ENCODE data around the gene CHST2.
"Not testable (repeated sequence)": the region's sequence is repeated elsewhere in the genome, so short reads cannot be mapped to it uniquely, and the experiment has no call there.

Gene CHST2

GRCh38 chr3:143119009-143119914, at the start of gene CHST2:
TSS of gene CHST2 (plus strand) at chr3:143119771. CDS start at chr3:143120817, 1,046 bp downstream.
- Histone ChIP-seq H3K27me3 (ENCODE audit: insufficient read depth, insufficient read length) (peaks cover 11% of the 10 kb centered on the region), H3K4me3 (ENCODE audit: insufficient read length, low read depth) (peak within 1 kb of the TSS; percentile 91), H3K9ac (ENCODE audit: insufficient read length, low read depth) (peak within 1 kb of the TSS; percentile 92), H3K4me1 (ENCODE audit: insufficient read depth, insufficient read length) (peaks cover 7% of the 10 kb centered on the region), H3K36me3 (ENCODE audit: insufficient read depth, insufficient read length, low read length) (peaks cover 18% of the 10 kb centered on the region), H3K9me3 (ENCODE audit: insufficient read depth, low read length) (peaks cover 8% of the 10 kb centered on the region; the same call in 1 of the 2 replicates)
- TF ChIP-seq ZNF274 (IDR thresholded peaks at IDR 0.05; ENCODE audit: low read depth, low read length) (no peak), SUZ12 (IDR thresholded peaks at IDR 0.05; ENCODE audit: extremely low read depth, insufficient read depth, insufficient read length) (no peak), YY1 (IDR thresholded peaks at IDR 0.05; ENCODE audit: insufficient read depth, insufficient read length) (no peak)
- peak; percentile 83 for DNase-seq (ENCODE audit: low read depth, low spot score)

- H3K4me1 ChIP-seq (ENCODE audit: insufficient read depth, insufficient read length) = peaks cover 3% of the 10 kb centered on the region
- no peaks in the 10 kb centered on the region for H3K36me3 ChIP-seq (ENCODE audit: insufficient read depth, insufficient read length, low read length)
- peak; percentile 89 for DNase-seq (ENCODE audit: low read depth, low spot score)
- no peak for TF ChIP-seq YY1 (IDR thresholded peaks at IDR 0.05; ENCODE audit: insufficient read depth, insufficient read length)
- TF ChIP-seq ZNF274 (IDR thresholded peaks at IDR 0.05; ENCODE audit: low read depth, low read length) = no peak
- no peak for TF ChIP-seq SUZ12 (IDR thresholded peaks at IDR 0.05; ENCODE audit: extremely low read depth, insufficient read depth, insufficient read length)
- no peak overlapping the region for H3K4me3 ChIP-seq (ENCODE audit: insufficient read length, low read depth)
- H3K27me3 ChIP-seq (ENCODE audit: insufficient read depth, insufficient read length) = no peaks in the 10 kb centered on the region
- H3K9me3 ChIP-seq (ENCODE audit: insufficient read depth, low read length) = peaks cover 13% of the 10 kb centered on the region
- no peak overlapping the region for H3K9ac ChIP-seq (ENCODE audit: insufficient read length, low read depth)
These were observed 48.5 kb upstream of the CHST2 start for GRCh38 chr3:143070977-143071551.

- no peak overlapping the region for H3K4me3 ChIP-seq (ENCODE audit: insufficient read length, low read depth)
- H3K36me3 ChIP-seq (ENCODE audit: insufficient read depth, insufficient read length, low read length) = no peaks in the 10 kb centered on the region
- H3K27me3 ChIP-seq (ENCODE audit: insufficient read depth, insufficient read length) = no peaks in the 10 kb centered on the region
- H3K9ac ChIP-seq (ENCODE audit: insufficient read length, low read depth) = no peak overlapping the region
- TF ChIP-seq ZNF274 (IDR thresholded peaks at IDR 0.05; ENCODE audit: low read depth, low read length) (no peak), YY1 (IDR thresholded peaks at IDR 0.05; ENCODE audit: insufficient read depth, insufficient read length) (no peak), SUZ12 (IDR thresholded peaks at IDR 0.05; ENCODE audit: extremely low read depth, insufficient read depth, insufficient read length) (no peak)
- DNase-seq (ENCODE audit: low read depth, low spot score) = no peak
- peaks cover 13% of the 10 kb centered on the region for H3K9me3 ChIP-seq (ENCODE audit: insufficient read depth, low read length)
- H3K4me1 ChIP-seq (ENCODE audit: insufficient read depth, insufficient read length) = peaks cover 3% of the 10 kb centered on the region
These were observed 47.8 kb upstream of the CHST2 start for GRCh38 chr3:143071776-143072175.

GRCh38 chr3:143072298-143073020, 47.1 kb upstream of the CHST2 start:
- H3K4me3 ChIP-seq (ENCODE audit: insufficient read length, low read depth); H3K9ac ChIP-seq (ENCODE audit: insufficient read length, low read depth); H3K27me3 ChIP-seq (ENCODE audit: insufficient read depth, insufficient read length); H3K4me1 ChIP-seq (ENCODE audit: insufficient read depth, insufficient read length); H3K36me3 ChIP-seq (ENCODE audit: insufficient read depth, insufficient read length, low read length); DNase-seq (ENCODE audit: low read depth, low spot score): not testable (repeated sequence)
- peaks cover 13% of the 10 kb centered on the region for H3K9me3 ChIP-seq (ENCODE audit: insufficient read depth, low read length)

- H3K27me3 ChIP-seq (ENCODE audit: insufficient read depth, insufficient read length); H3K9ac ChIP-seq (ENCODE audit: insufficient read length, low read depth); H3K4me3 ChIP-seq (ENCODE audit: insufficient read length, low read depth); H3K36me3 ChIP-seq (ENCODE audit: insufficient read depth, insufficient read length, low read length); DNase-seq (ENCODE audit: low read depth, low spot score); H3K4me1 ChIP-seq (ENCODE audit: insufficient read depth, insufficient read length): not testable (repeated sequence)
- H3K9me3 ChIP-seq (ENCODE audit: insufficient read depth, low read length) = peaks cover 13% of the 10 kb centered on the region
These were observed 46.0 kb upstream of the CHST2 start for GRCh38 chr3:143073541-143073940.

GRCh38 chr3:143073983-143074382, 45.6 kb upstream of the CHST2 start:
- not testable (repeated sequence) for H3K9ac ChIP-seq (ENCODE audit: insufficient read length, low read depth); H3K36me3 ChIP-seq (ENCODE audit: insufficient read depth, insufficient read length, low read length); H3K27me3 ChIP-seq (ENCODE audit: insufficient read depth, insufficient read length); H3K4me1 ChIP-seq (ENCODE audit: insufficient read depth, insufficient read length); H3K4me3 ChIP-seq (ENCODE audit: insufficient read length, low read depth); DNase-seq (ENCODE audit: low read depth, low spot score)
- H3K9me3 ChIP-seq (ENCODE audit: insufficient read depth, low read length) = peaks cover 13% of the 10 kb centered on the region

- Histone ChIP-seq H3K9me3 (ENCODE audit: insufficient read depth, low read length) (no peaks in the 10 kb centered on the region; the same call in 1 of the 2 replicates), H3K9ac (ENCODE audit: insufficient read length, low read depth) (no peak overlapping the region), H3K27me3 (ENCODE audit: insufficient read depth, insufficient read length) (no peaks in the 10 kb centered on the region), H3K4me3 (ENCODE audit: insufficient read length, low read depth) (no peak overlapping the region), H3K36me3 (ENCODE audit: insufficient read depth, insufficient read length, low read length) (no peaks in the 10 kb centered on the region), H3K4me1 (ENCODE audit: insufficient read depth, insufficient read length) (no peaks in the 10 kb centered on the region)
- no peak for DNase-seq (ENCODE audit: low read depth, low spot score)
- TF ChIP-seq YY1 (IDR thresholded peaks at IDR 0.05; ENCODE audit: insufficient read depth, insufficient read length) (no peak), ZNF274 (IDR thresholded peaks at IDR 0.05; ENCODE audit: low read depth, low read length) (no peak), SUZ12 (IDR thresholded peaks at IDR 0.05; ENCODE audit: extremely low read depth, insufficient read depth, insufficient read length) (no peak)
These were observed 40.7 kb upstream of the CHST2 start for GRCh38 chr3:143078883-143079282.

Measured in NT2/D1 (cell line).